Activated CD4-positive, alpha-beta T cell treated with anti-CD3 and anti-CD28 coated beads, Interleukin-2, amount 10 ng/mL, durations not matched to agents 24 days and 14 days (primary cell): ENCODE data around the gene LDAF1. TPM values are rescaled to one million over a fixed set of nuclear protein-coding genes. Genes with fewer than 3 reads are reported as not detected.
A peak's percentile ranks its signal among the peaks of the same experiment; 100 is the strongest.
"Not testable (repeated sequence)": the region's sequence is repeated elsewhere in the genome, so short reads cannot be mapped to it uniquely, and the experiment has no call there.

Experiments used
- DNase-seq: peaks from one replicate; pipeline ENCODE4 v3.0.0; 2022
- H3K27ac Mint-ChIP-seq: one replicate; pipeline ENCODE4 v1.8.0; 2022; ENCODE audit warnings: mild to moderate bottlenecking, mixed read lengths
- H3K27me3 Mint-ChIP-seq: one replicate; pipeline ENCODE4 v1.8.0; 2022; ENCODE audit warnings: mixed read lengths
- H3K36me3 Mint-ChIP-seq: one replicate; pipeline ENCODE4 v1.8.0; 2022; ENCODE audit warnings: low read depth, mild to moderate bottlenecking, mixed read lengths
- H3K4me1 Mint-ChIP-seq: one replicate; pipeline ENCODE4 v1.8.0; 2021; ENCODE audit warnings: mixed read lengths
- H3K4me3 Mint-ChIP-seq: one replicate; pipeline ENCODE4 v1.8.0; 2022; ENCODE audit warnings: mild to moderate bottlenecking, moderate library complexity, mixed read lengths
- H3K9me3 Mint-ChIP-seq: one replicate; pipeline ENCODE4 v1.8.0; 2021; ENCODE audit warnings: mixed read lengths
- intact Hi-C: fragments of 100-400 bp; cut with micrococcal nuclease; formaldehyde crosslinking; loops from one replicate; pipeline ENCODE4 v1.15.1; 2023
- total RNA-seq: library from RNA; stranded (reverse); gene quantifications from 2 replicates; pipeline ENCODE4 v1.2.3, GENCODE V29; 2022

Gene LDAF1
- total RNA-seq, 1 donor from 2014 or later, result 7.3 TPM

DNA sequence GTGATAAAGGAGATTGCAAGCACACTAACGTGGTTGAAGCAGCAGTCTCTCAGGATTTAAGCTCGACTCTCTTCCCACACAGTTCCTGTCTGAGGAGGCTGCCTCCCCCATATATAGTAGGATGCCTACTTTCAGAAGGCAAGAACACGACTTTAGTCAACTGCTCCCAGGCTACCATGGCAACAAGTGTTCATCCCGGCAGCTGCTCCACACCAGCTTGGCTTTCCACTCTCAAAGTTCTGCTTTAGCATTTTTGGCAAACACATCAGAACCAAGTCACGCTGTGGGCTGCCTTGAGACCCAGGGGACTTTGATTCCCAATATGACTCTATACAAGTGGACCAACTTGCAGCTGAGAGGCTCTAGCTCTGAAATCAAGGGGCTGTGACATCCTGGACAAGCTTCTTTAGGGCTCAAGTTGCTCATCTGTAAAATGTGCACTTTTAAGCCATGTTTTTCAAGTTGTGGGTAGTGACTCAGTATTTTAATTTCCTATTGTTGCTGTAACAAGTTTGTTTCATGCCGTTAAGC, 36.4 kb downstream of the LDAF1 start:
- intact Hi-C loops, result no loop called here
- Mint-ChIP-seq H3K27ac (peak overlapping the region; percentile 3), H3K4me3 (no peak overlapping the region), H3K9me3 (no peaks in the 10 kb centered on the region), H3K4me1 (peaks cover 13% of the 10 kb centered on the region), H3K27me3 (peaks cover 21% of the 10 kb centered on the region), H3K36me3 (no peaks in the 10 kb centered on the region)
- no peak for DNase-seq

GRCh38 chr16:21195330-21195729, 36.9 kb downstream of the LDAF1 start:
- H3K27ac Mint-ChIP-seq, DNase-seq, H3K9me3 Mint-ChIP-seq, intact Hi-C loops, H3K36me3 Mint-ChIP-seq, H3K4me3 Mint-ChIP-seq: not testable (repeated sequence)
- H3K4me1 Mint-ChIP-seq, result peaks cover 13% of the 10 kb centered on the region
- peaks cover 19% of the 10 kb centered on the region for H3K27me3 Mint-ChIP-seq

GRCh38 chr16:21197112-21197511, 38.6 kb downstream of the LDAF1 start:
- Mint-ChIP-seq H3K4me3 (no peak overlapping the region), H3K9me3 (no peaks in the 10 kb centered on the region), H3K27me3 (peaks cover 22% of the 10 kb centered on the region), H3K4me1 (peaks cover 11% of the 10 kb centered on the region), H3K36me3 (no peaks in the 10 kb centered on the region), H3K27ac (no peak overlapping the region)
- DNase-seq, result no peak
- intact Hi-C loops, result no loop called here

DNA sequence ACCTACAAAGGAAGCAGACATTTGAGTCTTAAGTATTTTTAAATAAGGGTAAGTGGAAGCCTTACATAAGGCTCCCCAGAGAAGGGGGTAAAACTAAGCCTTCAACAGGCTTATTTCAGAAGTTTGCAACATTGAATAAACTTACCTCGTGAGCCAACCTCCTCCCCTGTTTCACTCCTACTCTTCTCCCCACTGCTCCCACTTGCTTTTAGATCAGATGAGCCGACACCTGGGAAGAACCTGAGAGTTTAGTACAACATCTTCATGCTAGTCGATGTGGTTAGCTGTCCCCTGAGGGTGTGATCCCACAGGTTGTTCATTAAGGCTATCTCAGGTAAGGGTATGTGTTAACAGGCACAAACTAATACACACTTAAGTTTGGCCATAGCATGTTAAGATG, 39.1 kb downstream of the LDAF1 start:
- peaks cover 25% of the 10 kb centered on the region for H3K27me3 Mint-ChIP-seq
- peaks cover 11% of the 10 kb centered on the region for H3K4me1 Mint-ChIP-seq
- no peak overlapping the region for H3K4me3 Mint-ChIP-seq
- H3K9me3 Mint-ChIP-seq, result no peaks in the 10 kb centered on the region
- intact Hi-C loops, result no loop called here
- H3K36me3 Mint-ChIP-seq, result no peaks in the 10 kb centered on the region
- H3K27ac Mint-ChIP-seq, result no peak overlapping the region
- no peak for DNase-seq

GRCh38 chr16:21199607-21200218, 41.2 kb downstream of the LDAF1 start:
- Mint-ChIP-seq H3K4me1 (peaks cover 7% of the 10 kb centered on the region), H3K27ac (no peak overlapping the region), H3K4me3 (no peak overlapping the region), H3K36me3 (no peaks in the 10 kb centered on the region), H3K27me3 (peaks cover 24% of the 10 kb centered on the region), H3K9me3 (no peaks in the 10 kb centered on the region)
- no peak for DNase-seq
- intact Hi-C loops, result no loop called here

- no peak for DNase-seq
- intact Hi-C loops, result no loop called here
- no peaks in the 10 kb centered on the region for H3K9me3 Mint-ChIP-seq
- H3K4me1 Mint-ChIP-seq, result no peaks in the 10 kb centered on the region
- H3K27me3 Mint-ChIP-seq, result peaks cover 19% of the 10 kb centered on the region
- no peak overlapping the region for H3K4me3 Mint-ChIP-seq
- H3K36me3 Mint-ChIP-seq, result no peaks in the 10 kb centered on the region
- H3K27ac Mint-ChIP-seq, result no peak overlapping the region
Measured at GRCh38 chr16:21203155-21203797, 44.8 kb downstream of the LDAF1 start.

GRCh38 chr16:21205303-21205702, 46.8 kb downstream of the LDAF1 start:
- Mint-ChIP-seq H3K4me1 (no peaks in the 10 kb centered on the region), H3K27me3 (peaks cover 15% of the 10 kb centered on the region), H3K4me3 (no peak overlapping the region), H3K27ac (no peak overlapping the region), H3K36me3 (no peaks in the 10 kb centered on the region), H3K9me3 (no peaks in the 10 kb centered on the region)
- intact Hi-C loops, result no loop called here
- no peak for DNase-seq

GRCh38 chr16:21206550-21206949, 48.1 kb downstream of the LDAF1 start:
- Mint-ChIP-seq H3K4me3 (no peak overlapping the region), H3K4me1 (no peaks in the 10 kb centered on the region), H3K36me3 (no peaks in the 10 kb centered on the region), H3K9me3 (no peaks in the 10 kb centered on the region), H3K27me3 (peaks cover 10% of the 10 kb centered on the region), H3K27ac (no peak overlapping the region)
- DNase-seq, result no peak
- intact Hi-C loops, result no loop called here

GRCh38 chr16:21208446-21209230, 50.2 kb downstream of the LDAF1 start:
- DNase-seq, result no peak
- Mint-ChIP-seq H3K36me3 (no peaks in the 10 kb centered on the region), H3K27me3 (peaks cover 10% of the 10 kb centered on the region), H3K27ac (no peak overlapping the region), H3K9me3 (no peaks in the 10 kb centered on the region), H3K4me3 (no peak overlapping the region), H3K4me1 (no peaks in the 10 kb centered on the region)
- intact Hi-C loops, result no loop called here

GRCh38 chr16:21211486-21211885, 53.0 kb downstream of the LDAF1 start, which contains the start of gene ZP2:
ZP2 (minus strand) TSS chr16:21211574; CDS start chr16:21211547, 27 bp downstream.
- peaks cover 15% of the 10 kb centered on the region for H3K27me3 Mint-ChIP-seq
- intact Hi-C loops, result no loop called here
- DNase-seq, result no peak
- H3K36me3 Mint-ChIP-seq, result no peaks in the 10 kb centered on the region
- H3K9me3 Mint-ChIP-seq, result no peaks in the 10 kb centered on the region
- no peaks in the 10 kb centered on the region for H3K4me1 Mint-ChIP-seq
- H3K4me3 Mint-ChIP-seq, result no peak within 1 kb of the TSS
- H3K27ac Mint-ChIP-seq, result no peak within 1 kb of the TSS

GRCh38 chr16:21214086-21214485, 55.6 kb downstream of the LDAF1 start:
- no peaks in the 10 kb centered on the region for H3K9me3 Mint-ChIP-seq
- no peaks in the 10 kb centered on the region for H3K4me1 Mint-ChIP-seq
- peaks cover 18% of the 10 kb centered on the region for H3K27me3 Mint-ChIP-seq
- DNase-seq, result no peak
- H3K36me3 Mint-ChIP-seq, result no peaks in the 10 kb centered on the region
- H3K4me3 Mint-ChIP-seq, result no peak overlapping the region
- H3K27ac Mint-ChIP-seq, result no peak overlapping the region
- intact Hi-C loops, result no loop called here

- no peaks in the 10 kb centered on the region for H3K9me3 Mint-ChIP-seq
- H3K4me1 Mint-ChIP-seq, result no peaks in the 10 kb centered on the region
- no peak overlapping the region for H3K4me3 Mint-ChIP-seq
- H3K27me3 Mint-ChIP-seq, result peaks cover 30% of the 10 kb centered on the region
- no peak overlapping the region for H3K27ac Mint-ChIP-seq
- intact Hi-C loops, result no loop called here
- no peak for DNase-seq
- H3K36me3 Mint-ChIP-seq, result no peaks in the 10 kb centered on the region
Measured at GRCh38 chr16:21217121-21217520, 58.6 kb downstream of the LDAF1 start.

- Mint-ChIP-seq H3K27ac (no peak overlapping the region), H3K4me3 (no peak overlapping the region), H3K27me3 (peaks cover 31% of the 10 kb centered on the region), H3K4me1 (no peaks in the 10 kb centered on the region), H3K36me3 (no peaks in the 10 kb centered on the region), H3K9me3 (no peaks in the 10 kb centered on the region)
- intact Hi-C loops, result no loop called here
- DNase-seq, result no peak
Measured at GRCh38 chr16:21218153-21218552, 59.7 kb downstream of the LDAF1 start.

- no peak for DNase-seq
- Mint-ChIP-seq H3K27ac (no peak overlapping the region), H3K9me3 (no peaks in the 10 kb centered on the region), H3K4me3 (no peak overlapping the region), H3K4me1 (peaks cover under 1% of the 10 kb centered on the region), H3K27me3 (peaks cover 32% of the 10 kb centered on the region), H3K36me3 (no peaks in the 10 kb centered on the region)
- intact Hi-C loops, result no loop called here
Measured at GRCh38 chr16:21219551-21219950, 61.1 kb downstream of the LDAF1 start.
